Measurements from ENCODE around the gene AFF2.

GRCh38 chrX:148698221-148698620 lies 197.8 kb downstream of the AFF2 start:
- no peak for TF ChIP-seq CTCF (IDR thresholded peaks at IDR 0.05)
- no peak for TF ChIP-seq POLR2A (IDR thresholded peaks at IDR 0.05)
